MM.1S (cell line): ENCODE measurements around the gene SLC39A3.

Source experiments
- DNase-seq: peaks from one replicate; pipeline ENCODE4 v3.0.0-alpha.2; 2015
- H2AFZ ChIP-seq: fragments of 300-600 bp; sonication (generic); 2 replicates; pipeline ENCODE4 v1.6.0; 2016; ENCODE audit warnings: antibody characterized with exemption, low read length
- H3F3A ChIP-seq: fragments of 300-600 bp; sonication (generic); 2 replicates; pipeline ENCODE4 v1.6.1; 2016; ENCODE audit warnings: mild to moderate bottlenecking, antibody characterized with exemption, low read length, moderate library complexity, mixed read lengths; ENCODE audit not compliant: insufficient read depth
- H3K27ac ChIP-seq: fragments of 300-600 bp; sonication (generic); 2 replicates; pipeline ENCODE4 v1.5.1; 2016; ENCODE audit warnings: mild to moderate bottlenecking, low read length
- H3K27me3 ChIP-seq: fragments of 300-600 bp; sonication (generic); replicated peaks from 2 replicates; pipeline ENCODE4 v1.6.0; 2016; ENCODE audit warnings: low read length; ENCODE audit not compliant: insufficient read depth
- H3K36me3 ChIP-seq: fragments of 300-600 bp; sonication (generic); replicated peaks from 2 replicates; pipeline ENCODE4 v1.6.1; 2016; ENCODE audit warnings: mild to moderate bottlenecking, low read length, mixed read lengths; ENCODE audit not compliant: insufficient read depth
- H3K4me1 ChIP-seq: fragments of 300-600 bp; sonication (generic); 2 replicates; pipeline ENCODE4 v1.6.1; 2016; ENCODE audit warnings: low read length, mixed read lengths
- H3K4me2 ChIP-seq: fragments of 300-600 bp; sonication (generic); 2 replicates; pipeline ENCODE4 v1.6.0; 2016; ENCODE audit warnings: low read depth, low read length
- H3K4me3 ChIP-seq: fragments of 300-600 bp; sonication (generic); 2 replicates; pipeline ENCODE4 v1.5.1; 2016; ENCODE audit warnings: low read length, mixed read lengths
- H3K79me2 ChIP-seq: fragments of 300-600 bp; sonication (generic); 2 replicates; pipeline ENCODE4 v1.6.1; 2016; ENCODE audit warnings: mixed run types, low read length, mixed read lengths
- H3K9ac ChIP-seq: fragments of 300-600 bp; sonication (generic); 2 replicates; pipeline ENCODE4 v1.6.1; 2016; ENCODE audit warnings: low read length, mixed read lengths
- H3K9me2 ChIP-seq: fragments of 300-600 bp; sonication (generic); replicated peaks from 2 replicates; pipeline ENCODE4 v1.6.1; 2016; ENCODE audit warnings: mild to moderate bottlenecking, low read length, mixed read lengths; ENCODE audit not compliant: insufficient read depth
- H3K9me3 ChIP-seq: fragments of 300-600 bp; sonication (generic); replicated peaks from 2 replicates; pipeline ENCODE4 v1.6.1; 2016; ENCODE audit warnings: mild to moderate bottlenecking, low read length, mixed read lengths; ENCODE audit not compliant: insufficient read depth
- H4K20me1 ChIP-seq: fragments of 300-600 bp; sonication (generic); 2 replicates; pipeline ENCODE4 v1.6.1; 2016; ENCODE audit warnings: mild to moderate bottlenecking, low read length, moderate library complexity, mixed read lengths; ENCODE audit not compliant: insufficient read depth
- CTCF ChIP-seq: fragments of 300-600 bp; sonication (generic); IDR thresholded peaks from 2 replicates; pipeline ENCODE4 v1.5.1; 2016; ENCODE audit warnings: antibody characterized with exemption, low read length, mixed read lengths
- EZH2 ChIP-seq: fragments of 300-600 bp; sonication (generic); optimal IDR thresholded peaks from 2 replicates; pipeline ENCODE3; 2017; ENCODE audit warnings: low read depth, mild to moderate bottlenecking, antibody characterized with exemption, low read length, mixed read lengths
- EZH2phosphoT487 ChIP-seq: fragments of 300-600 bp; sonication (generic); IDR thresholded peaks from 2 replicates; pipeline ENCODE4 v1.6.1; 2018; ENCODE audit warnings: antibody characterized with exemption, low read length

SLC39A3 gene

GRCh38 chr19:2744113-2744512 lies 4.3 kb upstream of the SLC39A3 start:
- no peak overlapping the region for H3K9ac ChIP-seq
- no peak overlapping the region for H3K4me2 ChIP-seq
- H3F3A ChIP-seq: no peaks in the 10 kb centered on the region; the same call in 1 of the 2 replicates
- no peaks in the 10 kb centered on the region for H4K20me1 ChIP-seq
- H2AFZ ChIP-seq: no peak overlapping the region
- H3K4me3 ChIP-seq: no peak overlapping the region
- no peaks in the 10 kb centered on the region for H3K9me2 ChIP-seq
- DNase-seq: no peak
- TF ChIP-seq EZH2phosphoT487 (no peak), EZH2 (no peak), CTCF (no peak)
- H3K79me2 ChIP-seq: peaks cover 6% of the 10 kb centered on the region
- no peaks in the 10 kb centered on the region for H3K9me3 ChIP-seq
- H3K4me1 ChIP-seq: peaks cover 7% of the 10 kb centered on the region
- no peaks in the 10 kb centered on the region for H3K36me3 ChIP-seq
- no peak overlapping the region for H3K27ac ChIP-seq
- no peaks in the 10 kb centered on the region for H3K27me3 ChIP-seq

GRCh38 chr19:2743099-2743498 lies 3.3 kb upstream of the SLC39A3 start:
- DNase-seq: no peak
- Histone ChIP-seq H2AFZ (no peak overlapping the region), H3K27me3 (no peaks in the 10 kb centered on the region), H3K9me3 (no peaks in the 10 kb centered on the region), H3K4me2 (no peak overlapping the region; the same call in 1 of the 2 replicates), H3K27ac (no peak overlapping the region), H3K9ac (no peak overlapping the region), H3K79me2 (peaks cover 13% of the 10 kb centered on the region), H3K4me1 (peaks cover 4% of the 10 kb centered on the region; the same call in 1 of the 2 replicates), H3K36me3 (no peaks in the 10 kb centered on the region), H4K20me1 (no peaks in the 10 kb centered on the region), H3K4me3 (no peak overlapping the region), H3K9me2 (no peaks in the 10 kb centered on the region), H3F3A (no peaks in the 10 kb centered on the region; the same call in 1 of the 2 replicates)
- no peak for TF ChIP-seq EZH2phosphoT487
- no peak for TF ChIP-seq CTCF
- no peak for TF ChIP-seq EZH2

GRCh38 chr19:2740314-2740656 lies 468 bp upstream of the SLC39A3 start:
- Histone ChIP-seq H3K27me3 (no peaks in the 10 kb centered on the region), H3K4me3 (no peak overlapping the region), H3K27ac (no peak overlapping the region), H3K9ac (no peak overlapping the region), H4K20me1 (no peaks in the 10 kb centered on the region), H3K79me2 (peaks cover 35% of the 10 kb centered on the region), H3K4me2 (peak overlapping the region; percentile 25; the same call in 1 of the 2 replicates), H3K36me3 (no peaks in the 10 kb centered on the region; the same call in 1 of the 2 replicates), H2AFZ (peak overlapping the region; percentile 27), H3K9me2 (no peaks in the 10 kb centered on the region), H3K4me1 (no peaks in the 10 kb centered on the region), H3F3A (no peaks in the 10 kb centered on the region; the same call in 1 of the 2 replicates), H3K9me3 (no peaks in the 10 kb centered on the region)
- DNase-seq: no peak
- TF ChIP-seq CTCF (no peak), EZH2 (no peak), EZH2phosphoT487 (no peak)
